Kidney (tissue), 22 donors: Measurements from ENCODE around the gene ZG16. TPM values are rescaled to one million over a fixed set of nuclear protein-coding genes. Genes with fewer than 3 reads are reported as not detected.
"Not testable (repeated sequence)": the region's sequence is repeated elsewhere in the genome, so short reads cannot be mapped to it uniquely, and the experiment has no call there.

Experiments
- DNase-seq, 5 donors: peaks; one replicate each; pipeline ENCODE4 v3.0.0-alpha.2; 2013 to 2020
- FAIRE-seq: peaks from 2 replicates; lab custom pipeline; 2012; peaks lifted over from hg19 to GRCh38; lab: Jason Lieb, UNC
- H3K27ac ChIP-seq, 2 donors: one replicate each; pipeline ENCODE4 v1.7.0; 2013; ENCODE audit warnings: low read depth in 2 of 2, low read length in 2 of 2, inconsistent platforms in 1 of 2
- H3K27me3 ChIP-seq: one replicate; pipeline ENCODE4 v1.7.1; 2013; ENCODE audit warnings: low read length, inconsistent platforms; ENCODE audit not compliant: control insufficient read depth, insufficient read depth
- H3K36me3 ChIP-seq, 3 donors: one replicate each; pipeline versions ENCODE4 v1.7.0 to v1.7.1; 2013; ENCODE audit warnings: low read length in 3 of 3, control low read depth in 1 of 3, inconsistent platforms in 1 of 3; ENCODE audit not compliant: insufficient read depth in 3 of 3, control insufficient read depth in 2 of 3
- H3K4me1 ChIP-seq, 3 donors: one replicate each; pipeline versions ENCODE4 v1.7.0 to v1.7.1; 2013; ENCODE audit warnings: low read length in 3 of 3, inconsistent platforms in 1 of 3, low read depth in 1 of 3; ENCODE audit not compliant: control insufficient read depth in 2 of 3, insufficient read depth in 2 of 3
- H3K4me3 ChIP-seq, 3 donors: one replicate each; pipeline versions ENCODE4 v1.7.0 to v1.8.1; 2013; ENCODE audit warnings: low read length in 3 of 3, control low read depth in 1 of 3, inconsistent platforms in 1 of 3
- H3K9ac ChIP-seq, 3 donors: one replicate each; pipeline versions ENCODE4 v1.7.0 to v1.7.1; 2013; ENCODE audit warnings: low read length in 3 of 3, control low read depth in 1 of 3, inconsistent platforms in 1 of 3
- H3K9me3 ChIP-seq, 3 donors: one replicate each; pipeline versions ENCODE4 v1.7.0 to v1.7.1; 2013; ENCODE audit warnings: low read length in 3 of 3, control low read depth in 1 of 3, inconsistent platforms in 1 of 3; ENCODE audit not compliant: control insufficient read depth in 2 of 3, insufficient read depth in 1 of 3
- CTCF ChIP-seq: IDR thresholded peaks from 3 replicates; pipeline ENCODE4 v1.5.1; 2012; ENCODE audit warnings: mild to moderate bottlenecking, moderate library complexity, borderline replicate concordance; ENCODE audit not compliant: insufficient read depth; ENCODE audit errors: extremely low read depth
- intact Hi-C: fragments of 100-400 bp; cut with DNase I; formaldehyde crosslinking; loops from one replicate; pipeline ENCODE4 v1.11.1; 2022
- long read RNA-seq, 10 donors: library from polyadenylated mRNA in 1 of 10; unstranded in 1 of 10; transcript quantifications; one replicate each; pipeline ENCODE4 v2.0.0 and lab custom pipeline, GENCODE V29; 2021 to 2026
- polyA plus RNA-seq: library from polyadenylated mRNA; stranded (reverse); fragments of 350-450 nt; fragmentation: Illumina TruSeq; extraction: RNeasy Lipid Tissue Mini Kit (QIAGEN cat#74804); gene quantifications from one replicate; pipeline ENCODE4 v1.2.3, GENCODE V29; 2014; ENCODE audit warnings: low read depth, low replicate concordance; ENCODE audit not compliant: insufficient read depth
- total RNA-seq: library from RNA; stranded (reverse); fragmentation: NEBNext Ultra II Directional; extraction: Animal tissue kit (Norgen Biotek cat#: 25700); gene quantifications from one replicate; pipeline ENCODE4 v1.2.1, GENCODE V29; 2021
- donor health status: control.
- donor health status: control.
- donor health status: control.
- donor health status: control.
- donor health status: control.
- donor health status: DM: yes; HTN: yes; CAD: no.
- donor health status: Normal renal cell carcinoma (clear cell type).

Gene ZG16
- total RNA-seq (not detected), polyA plus RNA-seq (not detected)
- long read RNA-seq, donor 1, result 0 reads
- long read RNA-seq, donor 2, result 0 reads
- long read RNA-seq, donor 3, result 0 reads
- long read RNA-seq, donor 4, result 0 reads
- long read RNA-seq, donor 5, result 0 reads
- long read RNA-seq, donor 6, result 0 reads
- long read RNA-seq, donor 7, result 0 reads
- long read RNA-seq, donor 8, result 0 reads
- long read RNA-seq, donor 9, result 0 reads
- long read RNA-seq, donor 10, result 0 reads

GRCh38 chr16:29777576-29778350, at the start of gene ZG16:
TSS of gene ZG16 (plus strand) at chr16:29778256. CDS start at chr16:29779267, 1,011 bp downstream.
- intact Hi-C loops, result no loop called here
- no peaks in the 10 kb centered on the region for H3K4me1 ChIP-seq
- H3K4me3 ChIP-seq, result no peak within 1 kb of the TSS
- DNase-seq (peak in 1 of 5 donors; percentile 8), FAIRE-seq (no peak)
- no peaks in the 10 kb centered on the region for H3K9me3 ChIP-seq
- no peak for TF ChIP-seq CTCF
- H3K27ac ChIP-seq, result no peak within 1 kb of the TSS
- no peaks in the 10 kb centered on the region for H3K36me3 ChIP-seq
- no peak within 1 kb of the TSS for H3K9ac ChIP-seq
- no peaks in the 10 kb centered on the region for H3K27me3 ChIP-seq

GRCh38 chr16:29729116-29729521, 48.9 kb upstream of the ZG16 start:
- Histone ChIP-seq H3K9me3 (no peaks in the 10 kb centered on the region), H3K4me3 (peak overlapping the region in 1 of 3 donors; percentile 32), H3K27ac (no peak overlapping the region), H3K9ac (peak overlapping the region in 1 of 3 donors; percentile 46), H3K27me3 (no peaks in the 10 kb centered on the region), H3K36me3 (no peaks in the 10 kb centered on the region), H3K4me1 (no peaks in the 10 kb centered on the region)
- DNase-seq (peak in 2 of 5 donors; percentile 56 to 70), FAIRE-seq (no peak)
- intact Hi-C loops, result no loop called here
- peak; percentile 45 for TF ChIP-seq CTCF

GRCh38 chr16:29730649-29731048, 47.4 kb upstream of the ZG16 start:
- DNase-seq (no peak), FAIRE-seq (no peak)

GRCh38 chr16:29731768-29732601, 46.1 kb upstream of the ZG16 start:
- FAIRE-seq, H3K4me1 ChIP-seq, H3K4me3 ChIP-seq, H3K9me3 ChIP-seq, intact Hi-C loops, H3K27ac ChIP-seq, H3K9ac ChIP-seq, H3K36me3 ChIP-seq, DNase-seq, H3K27me3 ChIP-seq: not testable (repeated sequence)

More at GRCh38 chr16:29730649-29731048, 47.4 kb upstream of the ZG16 start:
- intact Hi-C loops, result no loop called here
- Histone ChIP-seq H3K27ac (no peak overlapping the region), H3K4me1 (no peaks in the 10 kb centered on the region), H3K4me3 (no peak overlapping the region), H3K36me3 (no peaks in the 10 kb centered on the region), H3K9ac (no peak overlapping the region), H3K9me3 (no peaks in the 10 kb centered on the region), H3K27me3 (no peaks in the 10 kb centered on the region)
- no peak for TF ChIP-seq CTCF
